HepG2 (cell line): ENCODE results near the gene ABHD18. TPM values are rescaled to one million over a fixed set of nuclear protein-coding genes. Genes with fewer than 3 reads are reported as not detected.
A peak's percentile ranks its signal among the peaks of the same experiment; 100 is the strongest.

Source experiments
- HMGA1 ChIP-seq: sonication (generic); formaldehyde crosslinking; conservative IDR thresholded peaks from 2 replicates; pipeline ENCODE4 v1.4.0; 2020; ENCODE audit warnings: missing genetic modification reagents
- MYNN ChIP-seq: sonication (generic); formaldehyde crosslinking; IDR thresholded peaks from 2 replicates; pipeline ENCODE4 v1.4.0; 2020; ENCODE audit warnings: mild to moderate bottlenecking, low read depth, missing genetic modification reagents
- NCOA5 ChIP-seq: sonication (generic); formaldehyde crosslinking; IDR thresholded peaks from 2 replicates; pipeline ENCODE4 v1.4.0; 2020; ENCODE audit warnings: missing genetic modification reagents
- RFXAP ChIP-seq: sonication (generic); formaldehyde crosslinking; IDR thresholded peaks from 2 replicates; pipeline ENCODE4 v1.4.0; 2020; ENCODE audit warnings: missing genetic modification reagents, borderline replicate concordance
- RXRB ChIP-seq: IDR thresholded peaks from 2 replicates; pipeline ENCODE4 v1.6.1; 2016; ENCODE audit warnings: borderline replicate concordance, missing genetic modification reagents, missing compliant biosample characterization
- SNAI1 ChIP-seq: sonication (generic); formaldehyde crosslinking; IDR thresholded peaks from 2 replicates; pipeline ENCODE4 v1.5.0; 2020; ENCODE audit warnings: mild to moderate bottlenecking, missing genetic modification reagents, borderline replicate concordance
- SRSF4 ChIP-seq: fragments of 200-400 bp; formaldehyde crosslinking; IDR thresholded peaks from one replicate; pipeline ENCODE4 v1.6.1; 2018; ENCODE audit warnings: mild to moderate bottlenecking, low read depth, low read length, moderate library complexity; ENCODE audit not compliant: poor library complexity, severe bottlenecking
- ZNF678 ChIP-seq: sonication (generic); formaldehyde crosslinking; IDR thresholded peaks from 2 replicates; pipeline ENCODE4 v1.4.0; 2020; ENCODE audit warnings: mild to moderate bottlenecking, missing genetic modification reagents
- ZNF776 ChIP-seq: sonication (generic); formaldehyde crosslinking; IDR thresholded peaks from 2 replicates; pipeline ENCODE4 v1.4.0; 2020; ENCODE audit warnings: mild to moderate bottlenecking, missing genetic modification reagents
- polyA plus RNA-seq, 8 experiments: library from polyadenylated mRNA; depleted of rRNA in 3 of 8; stranded (reverse) in 7 of 8; unstranded in 1 of 8; fragments of >200 nt; fragmentation: Illumina TruSeq in 4 of 8; extraction: Trizol in 4 of 8; gene quantifications; 2 replicates each; pipeline versions ENCODE4 v1.2.1 to v1.2.3, GENCODE V29; 2011 to 2016; ENCODE audit warnings: low read depth in 4 of 8, missing spikeins in 1 of 8, mixed read lengths in 1 of 8; ENCODE audit not compliant: insufficient read depth in 1 of 8
- total RNA-seq, 5 experiments: library from RNA; depleted of rRNA; stranded (reverse); fragments of >200 nt; fragmentation: Illumina TruSeq; extraction: Trizol; gene quantifications; 2 replicates each; pipeline ENCODE4 v1.2.3, GENCODE V29; 2016; ENCODE audit warnings: low read depth in 1 of 5
- TF ChIP-seq, protein P1 (sequence below): sonication (generic); formaldehyde crosslinking; IDR thresholded peaks from 2 replicates; pipeline ENCODE4 v1.4.0; 2020; ENCODE audit warnings: missing genetic modification reagents, borderline replicate concordance
- TF ChIP-seq, protein P2 (sequence below), 2 experiments: sonication (generic) in 1 of 2; formaldehyde crosslinking in 1 of 2; IDR thresholded peaks; 2 replicates each; pipeline versions ENCODE4 v1.6.1 to v1.9.0; 2014 to 2022; ENCODE audit warnings: antibody characterized with exemption in 1 of 2, borderline replicate concordance in 1 of 2, inconsistent platforms in 1 of 2, low read depth in 1 of 2, missing genetic modification reagents in 1 of 2
- TF ChIP-seq, protein P3 (sequence below): sonication (generic); formaldehyde crosslinking; IDR thresholded peaks from 2 replicates; pipeline ENCODE4 v1.4.0; 2020; ENCODE audit warnings: mild to moderate bottlenecking, missing genetic modification reagents

ABHD18 gene
- total and polyA plus RNA-seq, 2 of the 13 experiments (the other 11 are each of a cell fraction or from before 2014, with no cell fraction given): 5.5 to 16.3 TPM

DNA sequence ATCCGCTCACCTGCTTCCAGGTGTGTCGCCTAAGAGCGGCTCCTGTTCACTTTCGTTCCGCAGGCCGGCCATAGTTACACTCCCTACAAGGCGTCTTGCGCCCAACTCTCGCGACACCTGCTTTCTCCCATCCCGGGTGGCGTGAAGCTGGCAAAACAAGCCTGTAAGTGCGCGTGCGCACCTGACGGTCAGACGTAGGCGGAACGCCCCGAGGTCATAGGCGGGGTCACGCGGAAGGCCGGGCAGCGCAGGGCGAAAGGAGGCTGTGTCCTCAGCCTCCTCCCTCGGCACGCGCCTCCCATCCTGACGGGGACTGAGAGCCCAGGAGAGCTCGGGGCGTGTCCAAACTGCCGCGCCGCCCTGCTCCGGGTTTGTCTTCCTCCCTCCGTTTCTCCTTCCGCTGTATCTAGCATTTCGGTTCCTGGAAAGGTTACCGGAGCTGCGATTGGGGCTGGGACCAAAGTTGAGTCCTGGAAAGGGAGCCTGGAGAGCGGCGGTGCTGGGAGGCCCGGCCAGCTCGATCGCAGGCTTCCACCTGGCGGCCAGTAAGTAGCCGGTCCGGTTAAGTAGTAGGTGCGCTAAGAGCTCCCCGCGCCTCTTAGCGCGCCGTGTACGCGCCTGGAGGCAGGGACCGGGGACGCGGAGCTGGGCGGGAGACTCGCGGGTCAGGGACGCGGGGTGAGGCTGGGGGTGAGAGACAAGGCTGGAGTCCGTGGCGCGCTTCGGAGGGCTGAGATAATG lies at the start of gene ABHD18, which contains the start of gene MFSD8 (continued):
- TF ChIP-seq HMGA1 (CRISPR knock-in tag) (no peak), SNAI1 (CRISPR knock-in tag) (no peak), RFXAP (CRISPR knock-in tag) (peak; percentile 69; the same call in 1 of the 2 replicates), MYNN (CRISPR knock-in tag) (no peak), ZNF678 (no peak), RXRB (peak; percentile 85), SRSF4 (no peak), ZNF776 (peak; percentile 20; the same call in 1 of the 2 replicates), NCOA5 (CRISPR knock-in tag) (no peak)
- TF ChIP-seq, protein P1, sequence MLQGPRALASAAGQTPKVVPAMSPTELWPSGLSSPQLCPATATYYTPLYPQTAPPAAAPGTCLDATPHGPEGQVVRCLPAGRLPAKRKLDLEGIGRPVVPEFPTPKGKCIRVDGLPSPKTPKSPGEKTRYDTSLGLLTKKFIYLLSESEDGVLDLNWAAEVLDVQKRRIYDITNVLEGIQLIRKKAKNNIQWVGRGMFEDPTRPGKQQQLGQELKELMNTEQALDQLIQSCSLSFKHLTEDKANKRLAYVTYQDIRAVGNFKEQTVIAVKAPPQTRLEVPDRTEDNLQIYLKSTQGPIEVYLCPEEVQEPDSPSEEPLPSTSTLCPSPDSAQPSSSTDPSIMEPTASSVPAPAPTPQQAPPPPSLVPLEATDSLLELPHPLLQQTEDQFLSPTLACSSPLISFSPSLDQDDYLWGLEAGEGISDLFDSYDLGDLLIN (CRISPR knock-in tag): no peak
- TF ChIP-seq, protein P2, sequence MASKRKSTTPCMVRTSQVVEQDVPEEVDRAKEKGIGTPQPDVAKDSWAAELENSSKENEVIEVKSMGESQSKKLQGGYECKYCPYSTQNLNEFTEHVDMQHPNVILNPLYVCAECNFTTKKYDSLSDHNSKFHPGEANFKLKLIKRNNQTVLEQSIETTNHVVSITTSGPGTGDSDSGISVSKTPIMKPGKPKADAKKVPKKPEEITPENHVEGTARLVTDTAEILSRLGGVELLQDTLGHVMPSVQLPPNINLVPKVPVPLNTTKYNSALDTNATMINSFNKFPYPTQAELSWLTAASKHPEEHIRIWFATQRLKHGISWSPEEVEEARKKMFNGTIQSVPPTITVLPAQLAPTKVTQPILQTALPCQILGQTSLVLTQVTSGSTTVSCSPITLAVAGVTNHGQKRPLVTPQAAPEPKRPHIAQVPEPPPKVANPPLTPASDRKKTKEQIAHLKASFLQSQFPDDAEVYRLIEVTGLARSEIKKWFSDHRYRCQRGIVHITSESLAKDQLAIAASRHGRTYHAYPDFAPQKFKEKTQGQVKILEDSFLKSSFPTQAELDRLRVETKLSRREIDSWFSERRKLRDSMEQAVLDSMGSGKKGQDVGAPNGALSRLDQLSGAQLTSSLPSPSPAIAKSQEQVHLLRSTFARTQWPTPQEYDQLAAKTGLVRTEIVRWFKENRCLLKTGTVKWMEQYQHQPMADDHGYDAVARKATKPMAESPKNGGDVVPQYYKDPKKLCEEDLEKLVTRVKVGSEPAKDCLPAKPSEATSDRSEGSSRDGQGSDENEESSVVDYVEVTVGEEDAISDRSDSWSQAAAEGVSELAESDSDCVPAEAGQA (IDR thresholded peaks at IDR 0.05; ENCODE audit: low read depth): no peak
- TF ChIP-seq, protein P2 (CRISPR knock-in tag; IDR thresholded peaks at IDR 0.05; ENCODE audit: borderline replicate concordance): no peak
- TF ChIP-seq, protein P3, sequence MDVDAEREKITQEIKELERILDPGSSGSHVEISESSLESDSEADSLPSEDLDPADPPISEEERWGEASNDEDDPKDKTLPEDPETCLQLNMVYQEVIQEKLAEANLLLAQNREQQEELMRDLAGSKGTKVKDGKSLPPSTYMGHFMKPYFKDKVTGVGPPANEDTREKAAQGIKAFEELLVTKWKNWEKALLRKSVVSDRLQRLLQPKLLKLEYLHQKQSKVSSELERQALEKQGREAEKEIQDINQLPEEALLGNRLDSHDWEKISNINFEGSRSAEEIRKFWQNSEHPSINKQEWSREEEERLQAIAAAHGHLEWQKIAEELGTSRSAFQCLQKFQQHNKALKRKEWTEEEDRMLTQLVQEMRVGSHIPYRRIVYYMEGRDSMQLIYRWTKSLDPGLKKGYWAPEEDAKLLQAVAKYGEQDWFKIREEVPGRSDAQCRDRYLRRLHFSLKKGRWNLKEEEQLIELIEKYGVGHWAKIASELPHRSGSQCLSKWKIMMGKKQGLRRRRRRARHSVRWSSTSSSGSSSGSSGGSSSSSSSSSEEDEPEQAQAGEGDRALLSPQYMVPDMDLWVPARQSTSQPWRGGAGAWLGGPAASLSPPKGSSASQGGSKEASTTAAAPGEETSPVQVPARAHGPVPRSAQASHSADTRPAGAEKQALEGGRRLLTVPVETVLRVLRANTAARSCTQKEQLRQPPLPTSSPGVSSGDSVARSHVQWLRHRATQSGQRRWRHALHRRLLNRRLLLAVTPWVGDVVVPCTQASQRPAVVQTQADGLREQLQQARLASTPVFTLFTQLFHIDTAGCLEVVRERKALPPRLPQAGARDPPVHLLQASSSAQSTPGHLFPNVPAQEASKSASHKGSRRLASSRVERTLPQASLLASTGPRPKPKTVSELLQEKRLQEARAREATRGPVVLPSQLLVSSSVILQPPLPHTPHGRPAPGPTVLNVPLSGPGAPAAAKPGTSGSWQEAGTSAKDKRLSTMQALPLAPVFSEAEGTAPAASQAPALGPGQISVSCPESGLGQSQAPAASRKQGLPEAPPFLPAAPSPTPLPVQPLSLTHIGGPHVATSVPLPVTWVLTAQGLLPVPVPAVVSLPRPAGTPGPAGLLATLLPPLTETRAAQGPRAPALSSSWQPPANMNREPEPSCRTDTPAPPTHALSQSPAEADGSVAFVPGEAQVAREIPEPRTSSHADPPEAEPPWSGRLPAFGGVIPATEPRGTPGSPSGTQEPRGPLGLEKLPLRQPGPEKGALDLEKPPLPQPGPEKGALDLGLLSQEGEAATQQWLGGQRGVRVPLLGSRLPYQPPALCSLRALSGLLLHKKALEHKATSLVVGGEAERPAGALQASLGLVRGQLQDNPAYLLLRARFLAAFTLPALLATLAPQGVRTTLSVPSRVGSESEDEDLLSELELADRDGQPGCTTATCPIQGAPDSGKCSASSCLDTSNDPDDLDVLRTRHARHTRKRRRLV: peak; percentile 2; the same call in 1 of the 2 replicates
